Stimulated activated naive CD4-positive, alpha-beta T cell (primary cell): Measurements from ENCODE around the gene BPIFB1.

Experiments used
- DNase-seq, 6 experiments: peaks; one replicate each; lab custom pipeline; 2025; lab: John Stamatoyannopoulos, UW

BPIFB1 gene

GRCh38 chr20:33273117-33273851, 9.7 kb upstream of the BPIFB1 start:
- no peak for DNase-seq

GRCh38 chr20:33275215-33275614, 7.8 kb upstream of the BPIFB1 start:
- no peak for DNase-seq

- no peak for DNase-seq
Observed at GRCh38 chr20:33275871-33276270, 7.1 kb upstream of the BPIFB1 start.

- no peak for DNase-seq
Observed at GRCh38 chr20:33276303-33277113, 6.5 kb upstream of the BPIFB1 start.

GRCh38 chr20:33277471-33278441, 5.3 kb upstream of the BPIFB1 start:
- no peak for DNase-seq

- no peak for DNase-seq
Observed at GRCh38 chr20:33278700-33279099, 4.3 kb upstream of the BPIFB1 start.

GRCh38 chr20:33279261-33279910, 3.6 kb upstream of the BPIFB1 start:
- no peak for DNase-seq

GRCh38 chr20:33280000-33280680, 2.9 kb upstream of the BPIFB1 start:
- DNase-seq = no peak

GRCh38 chr20:33280775-33281174, 2.2 kb upstream of the BPIFB1 start:
- DNase-seq = no peak

- DNase-seq = no peak
Observed at GRCh38 chr20:33281550-33282146, 1.4 kb upstream of the BPIFB1 start.

- no peak for DNase-seq
Observed at GRCh38 chr20:33282196-33282934, 649 bp upstream of the BPIFB1 start.

- DNase-seq = no peak
Observed at GRCh38 chr20:33284284-33284683, 1.3 kb downstream of the BPIFB1 start.

- DNase-seq = no peak
Observed at GRCh38 chr20:33284937-33285336, 1.9 kb downstream of the BPIFB1 start.

GRCh38 chr20:33285861-33286495, 3.0 kb downstream of the BPIFB1 start:
- DNase-seq = no peak

- no peak for DNase-seq
Observed at GRCh38 chr20:33287884-33288283, 4.9 kb downstream of the BPIFB1 start.

GRCh38 chr20:33290852-33291251, 7.8 kb downstream of the BPIFB1 start:
- DNase-seq = no peak

- DNase-seq = no peak
Observed at GRCh38 chr20:33291416-33291815, 8.4 kb downstream of the BPIFB1 start.

- peak in 5 of 6 experiments; percentile 37 to 67 (median 51) for DNase-seq
Observed at GRCh38 chr20:33291830-33292355, 8.9 kb downstream of the BPIFB1 start.

GRCh38 chr20:33296206-33296605, 13.2 kb downstream of the BPIFB1 start:
- no peak for DNase-seq
